ENCODE results near the gene USHBP1.
A peak's percentile ranks its signal among the peaks of the same experiment; 100 is the strongest.
"Not testable (repeated sequence)": the region's sequence is repeated elsewhere in the genome, so short reads cannot be mapped to it uniquely, and the experiment has no call there.

Gene USHBP1

GRCh38 chr19:17282488-17283125, 18.1 kb upstream of the USHBP1 start:
- DNase-seq (ENCODE audit: extremely low read depth, low read depth), result no peak
- peak; percentile 81 for TF ChIP-seq CTCF (IDR thresholded peaks at IDR 0.05; ENCODE audit: low read depth, low read length)

- DNase-seq (ENCODE audit: extremely low read depth, low read depth), result no peak
- no peak for TF ChIP-seq CTCF (IDR thresholded peaks at IDR 0.05; ENCODE audit: low read depth, low read length)
Observed at GRCh38 chr19:17281391-17282304, 17.1 kb upstream of the USHBP1 start, which contains the start of gene ANKLE1. TSS of gene ANKLE1 (plus strand) at chr19:17281901. CDS start at chr19:17281921, 20 bp downstream.

GRCh38 chr19:17279436-17279835, 14.9 kb upstream of the USHBP1 start:
- DNase-seq (ENCODE audit: extremely low read depth, low read depth), result no peak
- no peak for TF ChIP-seq CTCF (IDR thresholded peaks at IDR 0.05; ENCODE audit: low read depth, low read length)

- DNase-seq (ENCODE audit: extremely low read depth, low read depth), result no peak
- TF ChIP-seq CTCF (IDR thresholded peaks at IDR 0.05; ENCODE audit: low read depth, low read length), result no peak
Observed at GRCh38 chr19:17275441-17276175, 11.1 kb upstream of the USHBP1 start.

GRCh38 chr19:17274892-17275291, 10.3 kb upstream of the USHBP1 start:
- DNase-seq (ENCODE audit: extremely low read depth, low read depth), result not testable (repeated sequence)

GRCh38 chr19:17268754-17269153, 4.2 kb upstream of the USHBP1 start:
- TF ChIP-seq CTCF (IDR thresholded peaks at IDR 0.05; ENCODE audit: low read depth, low read length), result no peak
- DNase-seq (ENCODE audit: extremely low read depth, low read depth), result no peak

- no peak for TF ChIP-seq CTCF (IDR thresholded peaks at IDR 0.05; ENCODE audit: low read depth, low read length)
- DNase-seq (ENCODE audit: extremely low read depth, low read depth), result peak; percentile 98
Observed at GRCh38 chr19:17266975-17267788, 2.6 kb upstream of the USHBP1 start, which contains the start of gene BABAM1. TSS of gene BABAM1 (plus strand) at chr19:17267443. CDS start at chr19:17268807, 1,364 bp downstream.
